ENCODE data around the gene CEACAM16.
"Not testable (repeated sequence)": the region's sequence is repeated elsewhere in the genome, so short reads cannot be mapped to it uniquely, and the experiment has no call there.

CEACAM16 gene

GRCh38 chr19:44719262-44719701 is 20.3 kb downstream of the CEACAM16 start:
- no peaks in the 10 kb centered on the region for H3K9me2 ChIP-seq (replicated peaks; ENCODE audit: control insufficient read depth, low read length)
- no peak overlapping the region for H3K4me3 ChIP-seq (ENCODE audit: low read length)
- H3K4me1 ChIP-seq (ENCODE audit: control insufficient read depth, low read length): peaks cover 30% of the 10 kb centered on the region
- H3K27ac ChIP-seq (ENCODE audit: low read depth, low read length): no peak overlapping the region
- no peaks in the 10 kb centered on the region for H4K20me1 ChIP-seq (ENCODE audit: control insufficient read depth, insufficient read depth, low read depth, low read length)
- no peaks in the 10 kb centered on the region for H3K9me3 ChIP-seq (ENCODE audit: control insufficient read depth, insufficient read depth, low read length)
- no peaks in the 10 kb centered on the region for H3K79me2 ChIP-seq (ENCODE audit: control insufficient read depth, low read length)
- no peak overlapping the region for H3K4me2 ChIP-seq (ENCODE audit: low read length)
- H3K36me3 ChIP-seq (ENCODE audit: control insufficient read depth, low read length): no peaks in the 10 kb centered on the region
- H3F3A ChIP-seq (ENCODE audit: control insufficient read depth, insufficient read depth): no peaks in the 10 kb centered on the region
- H3K27me3 ChIP-seq (ENCODE audit: control insufficient read depth, low read length): peaks cover 7% of the 10 kb centered on the region
- no peak for TF ChIP-seq EZH2phosphoT487 (IDR thresholded peaks at IDR 0.05; ENCODE audit: borderline replicate concordance, low read length)
- no peak for TF ChIP-seq CTCF (IDR thresholded peaks at IDR 0.05; ENCODE audit: low read depth, low read length, poor library complexity, severe bottlenecking)

GRCh38 chr19:44720396-44720795 is 21.4 kb downstream of the CEACAM16 start:
- H3K36me3 ChIP-seq (ENCODE audit: control insufficient read depth, low read length); H3K79me2 ChIP-seq (ENCODE audit: control insufficient read depth, low read length); H3K9me3 ChIP-seq (ENCODE audit: control insufficient read depth, insufficient read depth, low read length); H3K27ac ChIP-seq (ENCODE audit: low read depth, low read length); H3F3A ChIP-seq (ENCODE audit: control insufficient read depth, insufficient read depth); H4K20me1 ChIP-seq (ENCODE audit: control insufficient read depth, insufficient read depth, low read depth, low read length); H3K4me2 ChIP-seq (ENCODE audit: low read length); H3K4me3 ChIP-seq (ENCODE audit: low read length); H3K9me2 ChIP-seq (replicated peaks; ENCODE audit: control insufficient read depth, low read length): not testable (repeated sequence)
- Histone ChIP-seq H3K4me1 (ENCODE audit: control insufficient read depth, low read length) (peaks cover 34% of the 10 kb centered on the region), H3K27me3 (ENCODE audit: control insufficient read depth, low read length) (peaks cover 13% of the 10 kb centered on the region)

GRCh38 chr19:44720945-44721344 is 22.0 kb downstream of the CEACAM16 start:
- no peak overlapping the region for H3K4me2 ChIP-seq (ENCODE audit: low read length)
- H3F3A ChIP-seq (ENCODE audit: control insufficient read depth, insufficient read depth): no peaks in the 10 kb centered on the region
- H3K9me2 ChIP-seq (replicated peaks; ENCODE audit: control insufficient read depth, low read length): no peaks in the 10 kb centered on the region
- peaks cover 34% of the 10 kb centered on the region for H3K4me1 ChIP-seq (ENCODE audit: control insufficient read depth, low read length)
- peaks cover 15% of the 10 kb centered on the region for H3K27me3 ChIP-seq (ENCODE audit: control insufficient read depth, low read length)
- H4K20me1 ChIP-seq (ENCODE audit: control insufficient read depth, insufficient read depth, low read depth, low read length): no peaks in the 10 kb centered on the region
- H3K9me3 ChIP-seq (ENCODE audit: control insufficient read depth, insufficient read depth, low read length): no peaks in the 10 kb centered on the region
- H3K79me2 ChIP-seq (ENCODE audit: control insufficient read depth, low read length): no peaks in the 10 kb centered on the region
- no peaks in the 10 kb centered on the region for H3K36me3 ChIP-seq (ENCODE audit: control insufficient read depth, low read length)
- TF ChIP-seq EZH2phosphoT487 (IDR thresholded peaks at IDR 0.05; ENCODE audit: borderline replicate concordance, low read length): no peak
- no peak for TF ChIP-seq CTCF (IDR thresholded peaks at IDR 0.05; ENCODE audit: low read depth, low read length, poor library complexity, severe bottlenecking)
- H3K4me3 ChIP-seq (ENCODE audit: low read length): no peak overlapping the region
- no peak overlapping the region for H3K27ac ChIP-seq (ENCODE audit: low read depth, low read length)

- not testable (repeated sequence) for H3K79me2 ChIP-seq (ENCODE audit: control insufficient read depth, low read length); H3K4me3 ChIP-seq (ENCODE audit: low read length); H4K20me1 ChIP-seq (ENCODE audit: control insufficient read depth, insufficient read depth, low read depth, low read length); H3K9me2 ChIP-seq (replicated peaks; ENCODE audit: control insufficient read depth, low read length); H3F3A ChIP-seq (ENCODE audit: control insufficient read depth, insufficient read depth); H3K27ac ChIP-seq (ENCODE audit: low read depth, low read length); H3K4me2 ChIP-seq (ENCODE audit: low read length); H3K9me3 ChIP-seq (ENCODE audit: control insufficient read depth, insufficient read depth, low read length); H3K36me3 ChIP-seq (ENCODE audit: control insufficient read depth, low read length)
- Histone ChIP-seq H3K27me3 (ENCODE audit: control insufficient read depth, low read length) (peaks cover 15% of the 10 kb centered on the region), H3K4me1 (ENCODE audit: control insufficient read depth, low read length) (peaks cover 34% of the 10 kb centered on the region)
These were observed 22.4 kb downstream of the CEACAM16 start for GRCh38 chr19:44721369-44721768.
